Mesenchymal stem cell (in vitro differentiated cells and primary cell): ENCODE results near the gene NNAT.

Experiments used
- DNase-seq: peaks from one replicate; pipeline ENCODE4 v3.0.0-alpha.2; 2013
- H2AFZ ChIP-seq: one replicate; pipeline ENCODE4 v1.6.1; 2013; ENCODE audit warnings: low read depth, mild to moderate bottlenecking, control low read depth, inconsistent platforms, low read length, moderate library complexity
- H2AK5ac ChIP-seq: 2 replicates; pipeline ENCODE4 v1.6.1; 2013; ENCODE audit warnings: low read length, moderate library complexity, mild to moderate bottlenecking, inconsistent platforms; ENCODE audit not compliant: severe bottlenecking
- H2BK120ac ChIP-seq: one replicate; pipeline ENCODE4 v1.6.1; 2013; ENCODE audit warnings: low read depth, mild to moderate bottlenecking, inconsistent platforms, low read length, moderate library complexity
- H2BK12ac ChIP-seq, 2 experiments: one replicate each; pipeline ENCODE4 v1.6.1; 2013; ENCODE audit warnings: inconsistent platforms in 2 of 2, low read length in 2 of 2, mild to moderate bottlenecking in 2 of 2, moderate library complexity in 2 of 2, control low read depth in 1 of 2
- H2BK15ac ChIP-seq: one replicate; pipeline ENCODE4 v1.6.1; 2013; ENCODE audit warnings: mild to moderate bottlenecking, low read depth, inconsistent platforms; ENCODE audit not compliant: poor library complexity, severe bottlenecking
- H2BK5ac ChIP-seq: 2 replicates; pipeline ENCODE4 v1.6.1; 2013; ENCODE audit warnings: low read depth, mild to moderate bottlenecking, low read length, control low read depth, inconsistent platforms; ENCODE audit not compliant: poor library complexity, severe bottlenecking
- H3K14ac ChIP-seq, 2 experiments: one replicate each; pipeline ENCODE4 v1.6.1; 2013; ENCODE audit warnings: inconsistent platforms in 2 of 2, low read length in 2 of 2, control low read depth in 1 of 2, mild to moderate bottlenecking in 1 of 2, moderate library complexity in 1 of 2
- H3K18ac ChIP-seq, 2 experiments: one replicate each; pipeline ENCODE4 v1.6.1; 2013; ENCODE audit warnings: inconsistent platforms in 2 of 2, low read length in 2 of 2, control low read depth in 1 of 2, low read depth in 1 of 2, mild to moderate bottlenecking in 1 of 2
- H3K23ac ChIP-seq, 2 experiments: one replicate each; pipeline ENCODE4 v1.6.1; 2013; ENCODE audit warnings: inconsistent platforms in 2 of 2, low read length in 2 of 2, mild to moderate bottlenecking in 2 of 2, moderate library complexity in 2 of 2, control low read depth in 1 of 2
- H3K27ac ChIP-seq: 2 replicates; pipeline ENCODE4 v1.5.1; 2013; ENCODE audit warnings: mild to moderate bottlenecking, moderate library complexity, low read length, control low read depth, inconsistent platforms; ENCODE audit not compliant: poor library complexity, severe bottlenecking
- H3K27me3 ChIP-seq, 2 experiments: 2 replicates each; pipeline versions ENCODE4 v1.6.1 to v1.7.0; 2013; ENCODE audit warnings: low read length in 2 of 2, mild to moderate bottlenecking in 2 of 2, moderate library complexity in 2 of 2, control low read depth in 1 of 2, inconsistent platforms in 1 of 2; ENCODE audit not compliant: control insufficient read depth in 1 of 2, insufficient read depth in 1 of 2
- H3K36me3 ChIP-seq, 2 experiments: 2 replicates each; pipeline versions ENCODE4 v1.6.1 to v1.7.0; 2013; ENCODE audit warnings: low read length in 2 of 2, control low read depth in 1 of 2, inconsistent platforms in 1 of 2, low read depth in 1 of 2, mild to moderate bottlenecking in 1 of 2; ENCODE audit not compliant: insufficient read depth in 2 of 2, control insufficient read depth in 1 of 2
- H3K4ac ChIP-seq, 2 experiments: one replicate each; pipeline ENCODE4 v1.6.1; 2013; ENCODE audit warnings: inconsistent platforms in 2 of 2, low read length in 2 of 2, mild to moderate bottlenecking in 2 of 2, moderate library complexity in 2 of 2, control low read depth in 1 of 2, low read depth in 1 of 2
- H3K4me1 ChIP-seq: 2 replicates; pipeline ENCODE4 v1.6.1; 2013; ENCODE audit warnings: low read depth, low read length, control low read depth; ENCODE audit not compliant: control insufficient read depth, insufficient read depth
- H3K4me2 ChIP-seq: 2 replicates; pipeline ENCODE4 v1.6.1; 2013; ENCODE audit warnings: low read length, mild to moderate bottlenecking, inconsistent platforms; ENCODE audit not compliant: poor library complexity, severe bottlenecking
- H3K4me3 ChIP-seq, 2 experiments: 2 replicates each; pipeline versions ENCODE4 v1.5.1 to v1.7.0; 2013; ENCODE audit warnings: low read length in 2 of 2, mild to moderate bottlenecking in 2 of 2, control low read depth in 1 of 2, low read depth in 1 of 2; ENCODE audit not compliant: insufficient read depth in 1 of 2
- H3K79me1 ChIP-seq: replicated peaks from 2 replicates; pipeline ENCODE4 v1.6.1; 2013; ENCODE audit warnings: mild to moderate bottlenecking, control low read depth, low read length, inconsistent platforms; ENCODE audit not compliant: poor library complexity, severe bottlenecking
- H3K9ac ChIP-seq: 2 replicates; pipeline ENCODE4 v1.7.0; 2013; ENCODE audit warnings: mild to moderate bottlenecking, low read length, moderate library complexity
- H3K9me3 ChIP-seq: 2 replicates; pipeline ENCODE4 v1.7.0; 2013; ENCODE audit warnings: mild to moderate bottlenecking, low read length; ENCODE audit not compliant: control insufficient read depth
- H4K8ac ChIP-seq: one replicate; pipeline ENCODE4 v1.6.1; 2013; ENCODE audit warnings: inconsistent platforms, mild to moderate bottlenecking, low read length, moderate library complexity
- H4K91ac ChIP-seq: one replicate; pipeline ENCODE4 v1.6.1; 2013; ENCODE audit warnings: mild to moderate bottlenecking, low read length, inconsistent platforms
- WGBS: methylation state at CpG from one replicate; pipeline ENCODE4 v1.1.7; 2013; ENCODE audit warnings: mixed read lengths; 5-methylcytosine and 5-hydroxymethylcytosine counted together

The NNAT gene

DNA sequence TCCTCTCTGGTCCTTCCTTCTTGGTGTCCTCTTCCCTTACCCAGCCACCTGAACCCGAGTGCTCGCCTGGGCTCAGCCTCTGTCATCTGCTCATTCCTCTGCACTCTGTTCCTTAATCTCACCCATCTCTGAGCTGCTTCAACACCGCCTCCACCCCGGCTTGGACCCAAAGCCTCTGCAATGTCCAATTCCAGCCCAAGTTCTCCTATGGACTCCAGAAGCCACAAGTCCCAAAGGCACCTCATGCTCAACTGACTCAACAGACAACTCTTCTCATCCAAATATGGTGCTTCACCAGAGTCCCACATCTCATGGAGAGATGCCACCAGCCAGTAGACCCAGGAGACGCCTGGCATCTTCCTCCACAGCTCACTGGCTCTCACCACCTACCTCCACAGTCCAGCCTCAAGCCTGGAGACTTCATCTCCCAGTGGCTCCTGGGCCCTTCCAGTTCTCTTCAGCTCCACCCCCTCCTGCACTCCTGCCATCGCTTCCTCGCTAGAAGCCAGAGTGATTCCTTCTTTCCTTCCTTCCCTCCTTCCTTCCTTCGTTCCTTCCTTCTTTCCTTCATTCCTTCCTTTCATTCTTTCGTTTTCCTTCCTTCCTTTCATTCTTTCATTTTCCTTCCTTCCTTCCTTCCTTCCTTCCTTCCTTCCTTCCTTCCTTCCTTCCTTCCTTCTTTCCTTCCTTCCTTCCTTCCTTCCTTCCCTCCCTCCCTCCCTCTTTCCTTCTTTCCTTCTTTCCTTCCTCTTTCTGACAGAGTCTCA is 40.9 kb upstream of the NNAT start:
- no peak overlapping the region for H3K18ac ChIP-seq
- peaks cover 54 to 63% of the 10 kb centered on the region in 2 experiments for H3K27me3 ChIP-seq
- no peak overlapping the region for H3K23ac ChIP-seq
- H3K79me1 ChIP-seq = no peaks in the 10 kb centered on the region
- H4K91ac ChIP-seq = no peak overlapping the region
- no peak for DNase-seq
- no peak overlapping the region for H3K14ac ChIP-seq
- 84% methylated on average over 9 of the region's 9 CpGs for WGBS
- H2BK5ac ChIP-seq = no peak overlapping the region
- no peak overlapping the region for H2BK120ac ChIP-seq
- H2BK12ac ChIP-seq = no peak overlapping the region
- no peak overlapping the region for H3K27ac ChIP-seq
- no peak overlapping the region for H3K9ac ChIP-seq
- H3K4me2 ChIP-seq = no peak overlapping the region
- no peaks in the 10 kb centered on the region for H3K36me3 ChIP-seq
- H3K4ac ChIP-seq = no peak overlapping the region
- no peaks in the 10 kb centered on the region for H3K4me1 ChIP-seq
- H3K9me3 ChIP-seq = peaks cover 8% of the 10 kb centered on the region
- no peak overlapping the region for H3K4me3 ChIP-seq
- H2AK5ac ChIP-seq = no peak overlapping the region
- no peak overlapping the region for H2AFZ ChIP-seq
- no peak overlapping the region for H2BK15ac ChIP-seq
- no peak overlapping the region for H4K8ac ChIP-seq

DNA sequence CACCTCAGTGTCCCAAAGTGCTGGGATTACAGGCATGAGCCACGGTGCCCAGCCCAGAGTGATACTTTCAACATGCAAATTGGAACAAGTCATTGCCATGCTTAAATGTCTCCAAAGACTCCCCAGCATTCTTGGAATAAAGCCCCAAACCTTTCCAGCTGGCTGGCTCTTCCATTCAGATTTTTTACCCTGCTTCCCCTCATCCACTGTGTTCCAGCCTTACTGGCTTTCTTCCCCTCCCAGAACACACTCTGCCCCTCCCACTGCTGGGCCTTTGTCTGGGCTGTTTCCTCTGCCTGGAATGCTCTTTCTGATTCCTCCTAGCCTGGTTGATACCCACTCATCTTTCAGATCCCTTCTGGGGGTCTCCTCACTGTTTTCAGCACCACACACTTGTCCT is 40.1 kb upstream of the NNAT start:
- Histone ChIP-seq H4K91ac (no peak overlapping the region), H3K27ac (no peak overlapping the region), H3K4ac (no peak overlapping the region), H2AK5ac (no peak overlapping the region), H3K4me2 (no peak overlapping the region), H3K4me3 (no peak overlapping the region), H2BK15ac (no peak overlapping the region), H3K18ac (no peak overlapping the region), H3K27me3 (peaks cover 53 to 62% of the 10 kb centered on the region in 2 experiments), H2BK5ac (no peak overlapping the region), H3K4me1 (no peaks in the 10 kb centered on the region), H3K14ac (no peak overlapping the region), H2AFZ (no peak overlapping the region), H2BK12ac (no peak overlapping the region), H3K79me1 (no peaks in the 10 kb centered on the region), H3K9me3 (peaks cover 3% of the 10 kb centered on the region), H4K8ac (no peak overlapping the region), H2BK120ac (no peak overlapping the region), H3K36me3 (no peaks in the 10 kb centered on the region), H3K9ac (no peak overlapping the region), H3K23ac (no peak overlapping the region)
- 90% methylated on average over 1 of the region's 1 CpG for WGBS
- no peak for DNase-seq

DNA sequence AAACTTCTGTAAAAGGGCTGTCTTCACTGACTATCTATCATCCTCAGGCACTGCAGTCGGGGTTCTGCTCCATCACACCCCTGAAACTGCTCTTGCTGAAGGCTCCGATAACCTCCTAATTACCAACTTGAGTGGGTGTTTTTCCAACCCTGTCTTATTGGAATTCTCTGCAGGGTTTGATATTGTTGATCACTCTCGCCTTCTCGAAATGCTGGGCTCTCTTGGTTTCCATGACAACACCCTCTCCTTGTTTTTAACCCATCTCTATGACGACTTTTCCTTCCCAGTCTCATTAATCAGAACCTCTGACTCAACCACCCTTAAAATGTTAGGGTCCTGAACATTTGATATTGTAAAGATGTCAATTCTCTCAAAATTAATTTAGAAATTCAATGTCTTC is 39.4 kb upstream of the NNAT start:
- no peak overlapping the region for H2BK5ac ChIP-seq
- H2AK5ac ChIP-seq = no peak overlapping the region
- H3K79me1 ChIP-seq = no peaks in the 10 kb centered on the region
- H4K91ac ChIP-seq = no peak overlapping the region
- peaks cover 51 to 61% of the 10 kb centered on the region in 2 experiments for H3K27me3 ChIP-seq
- H2BK15ac ChIP-seq = no peak overlapping the region
- H2AFZ ChIP-seq = no peak overlapping the region
- H3K4me3 ChIP-seq = no peak overlapping the region
- H3K36me3 ChIP-seq = no peaks in the 10 kb centered on the region
- H3K14ac ChIP-seq = no peak overlapping the region
- peaks cover 3% of the 10 kb centered on the region for H3K9me3 ChIP-seq
- H3K23ac ChIP-seq = no peak overlapping the region
- no peaks in the 10 kb centered on the region for H3K4me1 ChIP-seq
- no peak for DNase-seq
- no peak overlapping the region for H3K18ac ChIP-seq
- H3K27ac ChIP-seq = no peak overlapping the region
- no peak overlapping the region for H3K4ac ChIP-seq
- H2BK120ac ChIP-seq = no peak overlapping the region
- no peak overlapping the region for H3K4me2 ChIP-seq
- no peak overlapping the region for H2BK12ac ChIP-seq
- no peak overlapping the region for H3K9ac ChIP-seq
- H4K8ac ChIP-seq = no peak overlapping the region
- WGBS = 90% methylated on average over 4 of the region's 5 CpGs

DNA sequence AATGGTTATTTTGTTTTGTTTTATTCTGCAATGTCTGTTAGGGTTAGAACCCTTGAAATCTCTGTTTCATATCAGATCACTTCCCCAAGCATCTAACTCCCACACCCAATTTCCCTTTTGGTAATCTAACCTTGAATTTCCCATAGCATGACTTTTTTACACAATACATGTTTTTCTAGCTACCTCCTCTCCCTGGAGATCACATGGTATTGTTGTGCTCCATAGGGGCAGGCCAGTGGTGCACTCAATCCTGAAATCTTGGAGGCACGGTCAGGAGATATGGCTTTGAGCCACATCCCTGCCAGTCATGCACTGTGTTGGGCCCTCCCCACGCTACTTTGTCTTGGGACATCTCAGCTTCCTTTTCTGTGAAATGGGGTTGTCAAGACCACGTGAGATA is 36.7 kb upstream of the NNAT start:
- Histone ChIP-seq H3K4me1 (no peaks in the 10 kb centered on the region), H3K4ac (no peak overlapping the region), H2AK5ac (no peak overlapping the region), H2AFZ (no peak overlapping the region), H3K18ac (no peak overlapping the region), H3K9ac (no peak overlapping the region), H3K4me3 (no peak overlapping the region), H2BK15ac (no peak overlapping the region), H3K4me2 (no peak overlapping the region), H2BK5ac (no peak overlapping the region), H3K79me1 (no peaks in the 10 kb centered on the region), H2BK12ac (no peak overlapping the region), H3K14ac (no peak overlapping the region), H2BK120ac (no peak overlapping the region), H3K27me3 (peaks cover 38 to 40% of the 10 kb centered on the region in 2 experiments), H3K36me3 (no peaks in the 10 kb centered on the region), H3K9me3 (peaks cover 3% of the 10 kb centered on the region), H4K8ac (no peak overlapping the region), H4K91ac (no peak overlapping the region), H3K27ac (no peak overlapping the region), H3K23ac (no peak overlapping the region)
- DNase-seq = no peak
- WGBS = 81% methylated on average over 2 of the region's 3 CpGs
